Stromal cell of bone marrow (primary cell): ENCODE measurements around the gene KIAA1671.
"Not testable (repeated sequence)": the region's sequence is repeated elsewhere in the genome, so short reads cannot be mapped to it uniquely, and the experiment has no call there.

Source experiments
- DNase-seq: peaks from one replicate; pipeline ENCODE4 v3.0.0-alpha.2; 2012; ENCODE audit warnings: low read depth

KIAA1671 gene

DNA sequence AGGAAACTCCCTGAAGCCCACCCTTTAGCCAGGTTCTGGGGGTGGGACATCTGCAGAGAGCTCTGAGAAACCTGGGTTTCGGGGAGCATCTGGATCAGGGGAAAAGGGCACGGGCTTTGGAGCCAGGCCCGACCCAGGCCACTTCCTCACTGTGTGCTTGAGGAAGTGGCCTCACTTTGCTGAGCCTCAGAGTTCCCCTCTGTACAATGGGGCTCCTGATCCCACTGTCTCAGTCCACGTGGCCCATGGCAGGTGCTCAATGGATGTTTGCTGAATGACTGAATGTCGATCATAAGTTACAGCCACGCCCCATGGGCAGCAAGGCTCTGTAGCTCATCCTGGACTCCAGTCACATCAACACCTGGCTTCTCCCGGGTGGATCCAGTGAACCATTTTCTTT lies 248.5 kb downstream of the KIAA1671 start:
- no peak for DNase-seq

DNA sequence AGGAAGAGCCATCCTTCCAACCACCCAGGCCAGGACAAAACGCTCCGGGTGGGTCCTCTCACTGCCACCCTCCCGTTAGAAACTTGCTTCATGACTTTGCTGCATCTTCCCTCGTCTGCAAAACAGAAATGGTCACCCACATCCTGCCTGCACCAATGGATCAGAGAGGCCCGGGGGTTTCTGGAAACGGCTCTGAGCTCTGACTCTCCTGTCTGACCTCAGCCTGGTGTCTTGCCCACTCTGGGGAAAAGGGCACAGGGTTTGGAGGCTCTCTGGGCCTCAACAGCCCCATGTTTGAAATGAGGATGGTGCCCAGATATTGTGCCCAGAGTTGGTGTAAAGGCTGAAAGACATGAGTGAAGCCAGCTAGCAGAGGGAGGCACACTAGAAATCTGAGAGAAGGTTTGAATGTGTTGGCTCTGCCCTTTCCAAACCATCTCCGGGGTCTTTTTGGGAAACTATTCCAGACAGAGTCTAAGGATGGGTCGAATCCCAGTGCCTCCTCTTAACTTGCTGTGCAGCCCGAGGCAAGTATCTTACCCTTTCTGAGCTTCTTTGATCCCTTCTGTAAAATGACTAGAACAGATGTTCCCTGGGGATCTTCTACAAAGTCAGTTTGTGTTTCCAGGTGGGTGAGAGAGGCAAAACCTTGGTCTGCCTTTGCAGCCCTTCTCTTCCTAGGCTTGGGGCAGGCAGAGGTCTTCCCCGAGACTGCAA lies 249.2 kb downstream of the KIAA1671 start:
- no peak for DNase-seq

DNA sequence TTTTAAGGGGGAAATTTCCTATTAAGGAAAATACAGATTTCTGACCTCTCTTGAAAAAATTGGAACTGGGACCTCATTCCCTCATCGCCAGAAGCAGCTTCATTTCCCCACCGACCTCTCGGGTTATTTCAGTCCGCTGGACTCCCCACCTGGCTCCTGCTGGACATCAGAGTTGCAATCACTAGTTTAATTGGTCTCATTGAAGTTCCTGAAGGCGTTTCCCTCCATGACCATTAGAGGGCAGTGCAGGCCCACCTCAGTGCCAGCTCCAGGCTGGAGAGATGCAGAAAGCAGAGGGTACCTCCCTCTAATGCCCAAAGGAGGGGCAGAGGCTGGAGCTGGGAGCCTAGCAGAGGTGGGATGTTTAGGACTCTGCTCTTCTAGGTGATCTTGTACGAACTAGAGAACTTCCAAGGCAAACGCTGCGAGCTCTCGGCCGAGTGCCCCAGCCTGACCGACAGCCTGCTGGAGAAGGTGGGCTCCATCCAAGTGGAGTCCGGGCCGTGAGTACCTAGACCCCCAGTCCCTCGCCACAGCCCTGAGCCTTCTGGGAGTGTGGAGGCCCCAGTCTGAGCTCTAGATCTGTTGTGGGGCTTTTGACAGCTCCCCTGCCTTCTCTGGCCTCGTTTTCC lies 249.9 kb downstream of the KIAA1671 start:
- DNase-seq: peak; percentile 26

DNA sequence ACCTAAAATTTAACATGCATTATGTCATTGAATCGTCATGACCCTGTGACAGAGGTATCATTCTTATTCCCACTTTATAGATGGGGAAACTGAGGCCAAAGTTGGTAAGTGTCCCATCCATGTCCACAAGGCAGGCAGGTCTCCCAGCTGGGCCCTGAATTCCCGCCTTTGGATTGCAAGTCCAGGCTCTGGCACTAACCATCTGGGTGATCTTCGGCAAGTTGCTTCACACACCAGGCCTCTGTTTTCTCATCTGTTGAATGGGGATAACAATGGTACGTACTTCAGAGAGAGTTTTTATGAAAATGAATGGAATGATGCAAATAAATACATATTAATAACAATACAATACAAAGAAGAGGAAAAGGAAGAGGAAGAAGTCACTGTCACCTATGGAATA lies 250.6 kb downstream of the KIAA1671 start:
- no peak for DNase-seq

DNA sequence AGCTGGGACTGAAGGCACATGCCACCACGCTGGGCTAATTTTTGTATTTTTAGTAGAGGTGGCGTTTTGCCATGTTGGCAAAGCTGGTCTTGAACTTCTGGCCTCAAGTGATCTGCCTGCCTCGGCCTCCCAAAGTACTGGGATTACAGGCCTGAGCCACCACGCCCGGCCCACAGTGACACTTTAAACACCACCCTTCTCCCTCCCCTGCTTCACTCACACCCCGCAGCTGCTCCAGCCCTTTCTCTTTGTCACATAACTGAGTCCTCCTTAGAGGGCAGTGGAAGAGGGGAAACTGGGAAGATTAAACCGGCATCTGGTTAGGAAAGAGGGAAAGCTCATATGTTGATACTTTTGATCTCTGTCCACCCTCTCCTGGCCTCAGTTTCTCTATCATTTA lies 252.0 kb downstream of the KIAA1671 start:
- DNase-seq: not testable (repeated sequence)

DNA sequence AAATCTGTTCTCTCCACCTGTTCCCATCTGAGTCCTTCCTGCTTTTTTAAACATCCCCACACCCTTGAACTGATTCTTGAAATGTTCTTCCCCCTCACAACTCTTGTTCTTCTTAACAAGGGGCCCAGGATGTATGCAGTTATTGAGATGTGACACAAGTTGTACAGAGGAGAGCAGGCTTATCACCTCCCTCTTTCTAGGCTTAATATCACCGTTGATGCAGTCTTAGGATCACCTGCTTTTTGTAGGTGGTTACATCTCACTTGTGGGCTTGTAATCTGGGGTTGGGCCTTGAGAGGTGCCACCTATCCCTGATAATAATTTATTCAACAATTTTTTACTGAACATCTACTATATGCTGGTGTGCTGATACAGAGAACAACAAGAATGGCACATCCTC lies 253.3 kb downstream of the KIAA1671 start:
- no peak for DNase-seq

DNA sequence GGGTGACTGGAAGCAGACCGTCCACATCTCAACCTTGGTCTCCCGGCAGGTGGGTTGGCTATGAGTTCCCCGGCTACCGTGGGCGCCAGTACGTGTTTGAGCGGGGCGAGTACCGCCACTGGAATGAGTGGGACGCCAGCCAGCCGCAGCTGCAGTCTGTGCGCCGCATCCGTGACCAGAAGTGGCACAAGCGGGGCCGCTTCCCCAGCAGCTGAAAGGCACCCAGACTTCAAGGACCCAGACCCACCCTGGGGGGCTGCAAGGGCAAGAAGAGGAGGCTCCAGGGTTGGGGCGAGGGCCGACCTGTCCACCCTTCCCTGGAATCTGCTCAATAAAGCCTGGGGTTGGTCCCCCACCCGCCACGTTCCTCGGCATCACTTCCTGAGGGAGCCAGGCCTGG lies 254.5 kb downstream of the KIAA1671 start:
- no peak for DNase-seq

DNA sequence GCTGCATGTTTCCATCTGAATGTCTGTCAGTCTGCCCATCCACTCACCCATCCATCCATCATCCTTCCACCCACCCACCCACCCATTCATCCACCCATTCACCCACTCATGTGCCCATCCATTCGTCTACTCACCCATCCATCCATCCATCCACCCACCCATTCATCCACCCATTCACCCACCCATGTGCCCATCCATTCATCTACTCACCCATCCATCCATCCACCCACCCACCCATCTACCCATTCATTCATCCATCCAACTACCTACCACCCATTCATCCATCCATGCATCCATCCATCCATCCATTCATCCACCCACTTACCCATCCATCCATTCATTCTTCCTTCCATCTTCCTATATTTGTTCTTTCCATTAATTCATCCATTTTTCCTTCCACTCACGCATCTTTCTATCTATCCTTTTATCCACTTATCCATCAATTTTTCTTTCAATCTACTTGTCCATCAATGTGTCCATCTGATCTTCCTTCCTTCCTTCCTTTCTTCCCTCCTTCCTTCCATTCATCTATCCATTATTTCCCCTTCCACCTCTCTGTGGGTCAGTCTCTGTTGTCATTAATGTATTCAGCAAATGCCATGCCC lies 255.1 kb downstream of the KIAA1671 start:
- no peak for DNase-seq

DNA sequence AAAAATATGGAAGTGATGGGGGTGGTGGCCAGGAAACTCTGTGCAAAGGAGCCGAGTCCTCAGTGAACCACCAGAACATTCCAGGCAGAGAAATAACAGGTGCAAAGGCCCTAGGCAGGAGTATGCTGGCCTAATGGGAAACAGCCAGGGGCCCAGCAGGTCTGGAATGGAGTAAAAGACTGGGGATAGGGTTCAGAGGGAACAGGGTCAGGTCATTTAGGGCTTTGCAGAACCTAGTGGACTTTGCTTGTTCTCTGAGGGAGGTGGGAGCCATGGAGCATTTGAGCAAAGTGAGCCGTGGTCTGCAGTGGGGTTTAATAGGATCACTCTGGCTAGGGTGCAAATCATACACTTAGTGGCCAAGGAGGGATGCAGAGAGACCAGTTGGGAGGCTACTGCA lies 255.8 kb downstream of the KIAA1671 start:
- DNase-seq: no peak

DNA sequence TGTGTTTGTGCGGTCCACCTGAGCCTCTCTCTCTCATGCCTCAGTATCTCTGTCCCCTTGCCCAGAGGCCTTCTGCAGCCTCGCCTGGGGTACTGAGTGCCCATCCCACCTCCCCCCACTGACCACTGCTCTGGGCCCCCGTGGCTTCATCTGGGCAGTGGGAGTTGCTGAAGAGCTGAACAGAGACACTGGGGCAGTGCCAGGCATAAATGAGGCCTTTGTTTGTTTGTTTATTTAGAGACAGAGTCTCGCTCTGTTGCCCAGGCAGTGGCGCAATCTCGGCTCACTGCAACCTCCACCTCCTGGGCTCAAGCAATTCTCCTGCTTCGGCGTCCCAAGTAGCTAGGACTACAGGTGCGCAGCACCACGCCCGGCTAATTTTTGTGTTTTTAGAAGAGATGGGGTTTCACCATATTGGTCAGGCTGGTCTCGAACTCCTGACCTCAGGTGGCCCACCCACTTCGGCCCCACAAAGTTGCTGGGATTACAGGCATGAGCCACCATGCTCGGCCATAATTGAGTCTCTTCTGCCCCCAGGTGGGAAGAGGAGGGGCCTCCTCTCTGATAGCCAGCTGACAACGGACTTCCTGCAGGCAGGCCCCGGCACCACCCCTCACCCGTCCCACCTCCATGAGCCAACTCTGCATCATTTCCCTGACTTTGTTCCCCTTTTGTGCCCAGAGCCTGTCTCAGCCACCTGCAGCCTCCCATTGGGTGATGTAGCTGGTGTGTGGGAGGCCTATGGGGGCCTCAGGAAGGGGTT lies 256.4 kb downstream of the KIAA1671 start:
- DNase-seq: no peak

DNA sequence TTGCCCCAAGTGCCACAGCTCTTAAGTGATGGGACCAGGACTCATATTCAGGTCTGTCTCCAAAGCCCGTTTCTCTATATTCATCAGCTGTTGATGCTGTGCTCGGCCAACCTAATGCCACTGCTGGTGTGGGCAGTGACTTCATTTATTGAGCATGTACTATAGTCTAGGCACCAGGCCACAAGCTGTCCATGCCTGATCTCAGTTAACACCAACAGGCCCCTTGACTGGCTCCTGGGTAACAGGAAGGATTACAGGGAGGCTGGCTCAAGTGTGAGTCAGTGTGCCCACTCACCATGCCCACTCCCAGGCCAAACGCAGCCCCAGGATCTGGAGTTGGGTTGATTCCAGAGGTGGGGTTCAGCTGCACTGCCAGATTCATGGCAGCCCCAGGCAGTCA lies 258.3 kb downstream of the KIAA1671 start:
- no peak for DNase-seq

DNA sequence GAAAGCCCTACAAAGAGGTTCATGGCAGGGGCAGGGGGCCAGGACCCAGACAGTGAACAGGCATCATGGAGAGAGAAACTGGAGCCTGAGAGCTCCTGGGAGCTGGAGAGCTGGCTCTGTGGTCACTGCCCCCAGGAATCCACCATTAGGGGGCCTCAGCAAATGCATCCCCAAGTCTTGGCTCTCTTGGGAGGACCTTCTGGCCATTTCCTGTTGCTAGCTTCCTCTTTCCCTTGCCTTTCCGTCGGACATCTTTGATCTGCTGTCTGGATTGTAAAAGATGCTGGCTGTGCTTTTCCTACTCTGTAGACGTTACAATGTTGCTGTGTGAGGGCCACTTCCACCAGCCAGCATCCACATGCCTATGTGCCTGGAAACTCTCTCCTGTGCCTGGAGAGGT lies 259.8 kb downstream of the KIAA1671 start:
- DNase-seq: no peak

DNA sequence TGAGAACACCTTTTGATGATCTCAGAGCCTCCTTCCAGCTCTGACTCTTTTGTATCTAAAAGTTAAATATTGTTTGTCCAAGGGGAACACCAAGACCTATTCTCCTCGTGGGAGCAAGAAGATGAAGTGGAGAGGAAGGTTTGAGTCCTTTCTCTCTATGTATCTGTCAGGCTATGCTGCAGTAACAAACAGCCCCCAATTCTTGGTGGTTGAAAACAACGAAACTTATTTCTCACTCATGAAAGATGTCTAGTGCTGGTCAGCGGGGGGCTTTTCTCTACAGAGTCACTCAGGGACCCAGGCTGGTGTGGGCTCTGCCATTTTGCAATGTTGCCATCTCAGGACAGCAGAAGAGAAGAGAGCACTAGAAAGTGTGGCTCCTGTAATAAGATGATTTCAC lies 260.7 kb downstream of the KIAA1671 start:
- DNase-seq: no peak

DNA sequence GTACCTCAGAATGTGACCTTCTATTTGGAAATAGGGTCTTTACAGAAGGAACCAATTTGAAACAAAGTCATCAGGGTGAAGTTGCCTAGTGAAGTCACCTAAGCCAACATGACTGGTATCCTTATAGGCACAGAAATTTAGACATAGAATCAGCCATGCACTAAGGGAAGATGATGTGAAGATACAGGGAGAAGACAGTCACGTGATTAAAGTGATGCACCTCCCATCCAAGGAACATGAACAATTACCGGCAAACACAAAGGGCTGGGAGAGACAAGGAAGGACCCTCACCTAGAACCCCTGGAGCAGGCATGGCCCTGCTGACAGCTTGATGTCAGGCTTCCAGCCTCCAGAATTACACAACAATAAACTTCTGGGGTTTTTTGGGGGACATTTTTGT lies 263.7 kb downstream of the KIAA1671 start:
- no peak for DNase-seq

DNA sequence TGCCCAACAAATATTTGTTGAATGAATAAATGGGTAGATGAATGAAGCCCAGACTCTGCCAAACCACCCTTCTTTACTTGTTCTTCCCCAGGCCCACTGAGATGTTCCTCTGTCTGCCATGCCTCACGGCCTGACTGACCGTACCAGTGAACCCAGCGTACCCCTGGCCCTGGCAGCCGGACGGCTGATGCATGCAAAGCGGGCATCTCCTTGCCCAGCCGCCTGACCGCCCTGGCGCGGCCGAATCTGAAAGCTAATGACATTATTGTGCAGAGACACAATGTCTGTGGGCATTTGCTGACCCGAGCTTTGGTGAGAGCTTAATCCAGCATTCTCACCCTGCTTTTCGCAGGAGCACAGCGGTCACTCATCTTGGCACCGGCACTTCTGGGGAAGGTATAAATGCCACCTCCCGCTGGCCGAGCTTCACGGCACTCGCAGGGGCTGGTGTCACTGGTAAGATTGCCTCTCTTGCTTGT lies 266.7 kb downstream of the KIAA1671 start, which contains the start of gene CRYBB2:
TSS of gene CRYBB2 (plus strand) at position 429 of the 479 bp plus-strand sequence. CDS start 1,791 bp downstream, outside the sequence.
- DNase-seq: no peak

DNA sequence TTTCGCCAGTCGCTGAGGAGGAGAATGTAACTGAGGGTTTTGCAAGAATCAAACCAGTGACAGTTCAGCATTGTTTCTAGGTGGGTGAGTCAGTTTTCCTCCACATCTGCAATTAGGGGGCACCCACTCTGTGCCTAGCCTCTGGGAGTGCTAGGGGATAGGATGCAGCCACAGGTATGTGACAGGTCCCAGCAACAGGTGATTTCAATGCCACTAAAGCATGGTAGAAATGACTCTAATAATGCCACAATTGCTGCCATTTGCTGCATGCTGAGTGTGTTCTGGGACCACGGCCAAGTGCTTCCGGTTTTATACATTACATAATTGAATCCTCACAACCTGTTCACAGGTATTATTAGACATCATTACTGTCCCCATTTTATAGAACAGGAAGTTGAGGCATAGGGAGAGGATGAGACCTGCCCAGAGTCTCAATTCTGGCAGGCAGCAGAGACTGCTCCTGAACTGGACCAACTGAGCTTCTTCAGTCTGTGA lies 267.5 kb downstream of the KIAA1671 start:
- no peak for DNase-seq

DNA sequence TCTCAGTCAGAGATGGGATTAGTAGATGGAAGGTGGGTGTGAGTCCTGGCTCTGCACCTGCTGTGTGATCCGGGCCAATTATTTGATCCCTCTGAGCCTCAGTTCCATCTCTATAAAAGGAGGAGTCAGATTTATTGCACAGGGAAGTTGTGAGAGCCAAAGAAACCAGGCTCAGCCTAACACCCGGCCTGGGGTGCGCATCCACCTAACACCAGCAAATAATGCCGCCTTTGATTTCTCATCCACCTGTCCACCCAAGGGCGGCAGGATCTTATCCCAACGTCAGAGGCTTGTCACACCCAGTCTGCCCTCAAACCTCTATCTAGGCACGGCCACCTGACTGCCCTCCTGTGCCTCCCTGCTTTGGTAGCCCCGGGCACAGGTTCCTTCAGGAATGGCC lies 269.3 kb downstream of the KIAA1671 start:
- no peak for DNase-seq

DNA sequence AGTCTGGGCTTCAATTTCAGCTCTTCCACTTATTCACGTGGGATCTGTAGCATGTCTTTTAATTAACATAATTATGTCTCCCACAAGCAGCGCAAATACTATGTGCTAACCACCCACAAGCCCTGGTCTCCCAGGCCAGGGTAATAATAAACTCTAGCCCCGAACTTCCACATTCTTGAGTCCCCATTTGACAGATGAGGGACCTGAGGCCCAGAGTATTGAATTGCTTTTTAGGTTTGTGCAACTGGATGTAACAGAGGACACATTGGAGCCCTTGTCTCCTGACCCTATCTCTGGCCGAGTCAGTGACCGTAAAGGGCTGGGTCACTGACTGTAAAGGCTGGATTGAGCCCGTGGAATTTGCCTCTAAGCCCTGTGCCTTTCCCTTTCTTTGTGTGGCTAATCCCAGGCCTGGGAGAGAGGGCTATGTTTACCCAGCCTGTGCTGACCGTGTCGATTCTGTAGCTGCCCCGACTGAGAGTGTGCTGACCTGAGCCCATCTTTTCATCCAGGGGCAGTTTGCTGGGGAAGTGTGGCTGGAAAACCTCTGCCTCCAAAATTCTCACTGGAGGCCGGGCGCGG lies 270.8 kb downstream of the KIAA1671 start:
- no peak for DNase-seq

DNA sequence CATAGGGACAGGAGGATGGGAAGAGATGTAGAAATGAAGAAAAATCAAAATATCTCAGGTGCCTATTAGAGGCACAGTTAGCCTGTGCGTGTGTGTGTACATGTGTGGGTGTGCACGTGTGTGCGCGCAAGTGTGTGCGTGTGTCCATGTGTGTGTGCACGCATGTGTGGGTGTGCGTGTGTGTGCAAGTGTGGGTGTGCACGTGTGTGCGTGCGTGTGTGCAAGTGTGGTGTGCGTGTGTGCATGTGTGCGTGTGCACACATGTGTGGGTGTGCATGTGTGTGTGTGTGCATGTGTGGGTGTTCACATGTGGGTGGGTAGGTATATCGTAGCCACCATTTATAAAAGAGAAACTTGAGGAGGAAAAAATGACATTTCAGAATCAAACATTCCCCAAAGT lies 276.3 kb downstream of the KIAA1671 start:
- DNase-seq: no peak

DNA sequence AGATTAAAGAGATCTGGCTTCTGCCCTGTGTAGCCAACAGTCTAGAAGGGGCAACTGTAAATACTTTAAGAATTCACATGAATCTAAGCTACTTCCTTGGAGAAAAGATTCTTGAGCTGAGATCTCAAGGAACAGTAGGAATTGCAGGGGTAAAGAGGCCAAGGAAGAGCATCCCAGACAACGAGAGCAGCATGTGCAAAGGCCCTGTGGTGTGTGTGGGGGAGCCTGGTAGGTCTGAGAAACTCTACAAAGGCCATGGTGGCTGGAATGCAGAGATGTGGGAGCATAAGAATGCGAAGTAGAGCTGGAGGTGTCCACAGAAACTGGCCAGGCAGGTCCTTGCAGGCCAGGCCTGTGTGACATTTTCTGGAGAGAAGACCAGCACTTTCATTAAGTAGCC lies 278.2 kb downstream of the KIAA1671 start:
- DNase-seq: not testable (repeated sequence)

DNA sequence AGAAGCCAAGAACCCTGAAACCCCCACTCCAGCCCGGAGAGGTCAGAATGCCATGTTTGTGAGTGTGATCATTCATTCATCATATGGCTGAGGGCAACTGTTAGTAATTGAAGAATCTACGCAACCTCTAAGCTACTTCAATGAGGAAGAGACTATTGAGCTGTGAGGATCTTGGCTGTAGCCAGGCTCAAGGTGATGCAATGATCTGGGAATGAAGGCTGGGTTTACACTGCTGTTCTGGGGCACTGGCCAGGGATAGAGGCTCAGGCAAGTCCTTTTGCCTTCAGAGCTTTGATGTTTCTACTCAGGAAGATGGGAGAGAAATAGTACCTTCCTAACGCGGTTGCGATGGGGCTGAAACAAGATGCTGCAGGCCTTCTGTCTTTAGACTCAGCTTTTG lies 279.8 kb downstream of the KIAA1671 start:
- DNase-seq: peak; percentile 11

DNA sequence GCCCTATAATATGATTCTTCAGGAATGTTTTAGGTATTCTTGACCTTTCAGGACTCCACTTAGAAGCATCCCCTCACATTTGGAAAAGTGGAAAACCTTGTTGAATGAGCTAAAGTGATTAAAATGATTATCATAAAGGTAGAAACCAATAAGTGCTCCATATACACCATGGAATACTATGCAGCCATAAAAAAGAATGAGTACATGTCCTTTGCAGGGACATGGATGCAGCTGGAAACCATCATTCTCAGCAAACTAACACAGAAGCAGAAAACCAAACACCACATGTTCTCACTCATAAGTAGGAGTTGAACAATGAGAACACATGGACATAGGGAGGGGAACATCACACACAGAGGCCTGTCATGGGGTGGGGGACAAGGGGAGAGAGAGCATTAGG lies 281.2 kb downstream of the KIAA1671 start:
- not testable (repeated sequence) for DNase-seq
